Mesenchymal stem cell (in vitro differentiated cells and primary cell): Measurements from ENCODE around the gene PMEL.
A peak's percentile ranks its signal among the peaks of the same experiment; 100 is the strongest.
"Not testable (repeated sequence)": the region's sequence is repeated elsewhere in the genome, so short reads cannot be mapped to it uniquely, and the experiment has no call there.

Source experiments
- DNase-seq: peaks from one replicate; pipeline ENCODE4 v3.0.0-alpha.2; 2013
- H2AFZ ChIP-seq: one replicate; pipeline ENCODE4 v1.6.1; 2013; ENCODE audit warnings: low read depth, mild to moderate bottlenecking, control low read depth, inconsistent platforms, low read length, moderate library complexity
- H2AK5ac ChIP-seq: 2 replicates; pipeline ENCODE4 v1.6.1; 2013; ENCODE audit warnings: low read length, moderate library complexity, mild to moderate bottlenecking, inconsistent platforms; ENCODE audit not compliant: severe bottlenecking
- H2BK120ac ChIP-seq: one replicate; pipeline ENCODE4 v1.6.1; 2013; ENCODE audit warnings: low read depth, mild to moderate bottlenecking, inconsistent platforms, low read length, moderate library complexity
- H2BK12ac ChIP-seq, 2 experiments: one replicate each; pipeline ENCODE4 v1.6.1; 2013; ENCODE audit warnings: inconsistent platforms in 2 of 2, low read length in 2 of 2, mild to moderate bottlenecking in 2 of 2, moderate library complexity in 2 of 2, control low read depth in 1 of 2
- H2BK15ac ChIP-seq: one replicate; pipeline ENCODE4 v1.6.1; 2013; ENCODE audit warnings: mild to moderate bottlenecking, low read depth, inconsistent platforms; ENCODE audit not compliant: poor library complexity, severe bottlenecking
- H2BK5ac ChIP-seq: 2 replicates; pipeline ENCODE4 v1.6.1; 2013; ENCODE audit warnings: low read depth, mild to moderate bottlenecking, low read length, control low read depth, inconsistent platforms; ENCODE audit not compliant: poor library complexity, severe bottlenecking
- H3K14ac ChIP-seq, 2 experiments: one replicate each; pipeline ENCODE4 v1.6.1; 2013; ENCODE audit warnings: inconsistent platforms in 2 of 2, low read length in 2 of 2, control low read depth in 1 of 2, mild to moderate bottlenecking in 1 of 2, moderate library complexity in 1 of 2
- H3K18ac ChIP-seq, 2 experiments: one replicate each; pipeline ENCODE4 v1.6.1; 2013; ENCODE audit warnings: inconsistent platforms in 2 of 2, low read length in 2 of 2, control low read depth in 1 of 2, low read depth in 1 of 2, mild to moderate bottlenecking in 1 of 2
- H3K23ac ChIP-seq, 2 experiments: one replicate each; pipeline ENCODE4 v1.6.1; 2013; ENCODE audit warnings: inconsistent platforms in 2 of 2, low read length in 2 of 2, mild to moderate bottlenecking in 2 of 2, moderate library complexity in 2 of 2, control low read depth in 1 of 2
- H3K27ac ChIP-seq: 2 replicates; pipeline ENCODE4 v1.5.1; 2013; ENCODE audit warnings: mild to moderate bottlenecking, moderate library complexity, low read length, control low read depth, inconsistent platforms; ENCODE audit not compliant: poor library complexity, severe bottlenecking
- H3K27me3 ChIP-seq, 2 experiments: 2 replicates each; pipeline versions ENCODE4 v1.6.1 to v1.7.0; 2013; ENCODE audit warnings: low read length in 2 of 2, mild to moderate bottlenecking in 2 of 2, moderate library complexity in 2 of 2, control low read depth in 1 of 2, inconsistent platforms in 1 of 2; ENCODE audit not compliant: control insufficient read depth in 1 of 2, insufficient read depth in 1 of 2
- H3K36me3 ChIP-seq, 2 experiments: 2 replicates each; pipeline versions ENCODE4 v1.6.1 to v1.7.0; 2013; ENCODE audit warnings: low read length in 2 of 2, control low read depth in 1 of 2, inconsistent platforms in 1 of 2, low read depth in 1 of 2, mild to moderate bottlenecking in 1 of 2; ENCODE audit not compliant: insufficient read depth in 2 of 2, control insufficient read depth in 1 of 2
- H3K4ac ChIP-seq, 2 experiments: one replicate each; pipeline ENCODE4 v1.6.1; 2013; ENCODE audit warnings: inconsistent platforms in 2 of 2, low read length in 2 of 2, mild to moderate bottlenecking in 2 of 2, moderate library complexity in 2 of 2, control low read depth in 1 of 2, low read depth in 1 of 2
- H3K4me1 ChIP-seq: 2 replicates; pipeline ENCODE4 v1.6.1; 2013; ENCODE audit warnings: low read depth, low read length, control low read depth; ENCODE audit not compliant: control insufficient read depth, insufficient read depth
- H3K4me2 ChIP-seq: 2 replicates; pipeline ENCODE4 v1.6.1; 2013; ENCODE audit warnings: low read length, mild to moderate bottlenecking, inconsistent platforms; ENCODE audit not compliant: poor library complexity, severe bottlenecking
- H3K4me3 ChIP-seq, 2 experiments: 2 replicates each; pipeline versions ENCODE4 v1.5.1 to v1.7.0; 2013; ENCODE audit warnings: low read length in 2 of 2, mild to moderate bottlenecking in 2 of 2, control low read depth in 1 of 2, low read depth in 1 of 2; ENCODE audit not compliant: insufficient read depth in 1 of 2
- H3K79me1 ChIP-seq: replicated peaks from 2 replicates; pipeline ENCODE4 v1.6.1; 2013; ENCODE audit warnings: mild to moderate bottlenecking, control low read depth, low read length, inconsistent platforms; ENCODE audit not compliant: poor library complexity, severe bottlenecking
- H3K9ac ChIP-seq: 2 replicates; pipeline ENCODE4 v1.7.0; 2013; ENCODE audit warnings: mild to moderate bottlenecking, low read length, moderate library complexity
- H3K9me3 ChIP-seq: 2 replicates; pipeline ENCODE4 v1.7.0; 2013; ENCODE audit warnings: mild to moderate bottlenecking, low read length; ENCODE audit not compliant: control insufficient read depth
- H4K8ac ChIP-seq: one replicate; pipeline ENCODE4 v1.6.1; 2013; ENCODE audit warnings: inconsistent platforms, mild to moderate bottlenecking, low read length, moderate library complexity
- H4K91ac ChIP-seq: one replicate; pipeline ENCODE4 v1.6.1; 2013; ENCODE audit warnings: mild to moderate bottlenecking, low read length, inconsistent platforms
- WGBS: methylation state at CpG from one replicate; pipeline ENCODE4 v1.1.7; 2013; ENCODE audit warnings: mixed read lengths; 5-methylcytosine and 5-hydroxymethylcytosine counted together

PMEL gene

DNA sequence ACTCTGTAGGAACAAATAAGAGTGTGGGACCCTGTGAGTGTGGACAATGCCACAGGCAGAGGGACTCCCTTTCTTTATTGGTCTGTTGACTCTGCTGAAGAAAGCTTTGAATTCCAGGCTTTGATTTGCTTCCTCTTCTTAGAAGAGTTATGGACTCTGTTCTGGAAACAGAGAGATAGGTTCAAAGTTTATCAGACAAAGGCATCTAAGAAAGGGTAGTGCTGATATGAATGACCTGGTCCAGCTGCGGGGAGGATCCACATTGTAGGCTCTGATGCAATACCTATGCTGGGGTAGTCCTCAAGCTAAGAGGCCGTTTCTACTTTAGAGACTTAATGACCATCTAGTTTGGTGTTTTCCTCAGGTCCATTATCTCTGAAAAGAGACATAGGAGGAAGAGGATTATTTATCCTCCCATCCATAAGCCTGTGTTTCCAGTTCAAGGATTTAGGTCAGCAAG is 44.3 kb upstream of the PMEL start:
- no peak overlapping the region for H2BK15ac ChIP-seq
- H3K4ac ChIP-seq = no peak overlapping the region
- no peak overlapping the region for H2BK5ac ChIP-seq
- peaks cover 0 to 6% of the 10 kb centered on the region in 2 experiments for H3K36me3 ChIP-seq
- H3K79me1 ChIP-seq = peaks cover 4% of the 10 kb centered on the region
- H2BK12ac ChIP-seq = no peak overlapping the region
- no peak overlapping the region for H3K27ac ChIP-seq
- H2BK120ac ChIP-seq = no peak overlapping the region
- no peak overlapping the region for H3K23ac ChIP-seq
- no peak overlapping the region for H4K8ac ChIP-seq
- no peak overlapping the region for H2AK5ac ChIP-seq
- H3K4me1 ChIP-seq = peaks cover 5% of the 10 kb centered on the region
- H3K27me3 ChIP-seq = no peaks in the 10 kb centered on the region
- H3K4me2 ChIP-seq = no peak overlapping the region
- H3K9me3 ChIP-seq = no peaks in the 10 kb centered on the region
- no peak overlapping the region for H3K9ac ChIP-seq
- H3K18ac ChIP-seq = no peak overlapping the region
- 25% methylated on average over 1 of the region's 2 CpGs for WGBS
- no peak overlapping the region for H3K4me3 ChIP-seq
- no peak for DNase-seq
- no peak overlapping the region for H3K14ac ChIP-seq
- no peak overlapping the region for H2AFZ ChIP-seq
- no peak overlapping the region for H4K91ac ChIP-seq

DNA sequence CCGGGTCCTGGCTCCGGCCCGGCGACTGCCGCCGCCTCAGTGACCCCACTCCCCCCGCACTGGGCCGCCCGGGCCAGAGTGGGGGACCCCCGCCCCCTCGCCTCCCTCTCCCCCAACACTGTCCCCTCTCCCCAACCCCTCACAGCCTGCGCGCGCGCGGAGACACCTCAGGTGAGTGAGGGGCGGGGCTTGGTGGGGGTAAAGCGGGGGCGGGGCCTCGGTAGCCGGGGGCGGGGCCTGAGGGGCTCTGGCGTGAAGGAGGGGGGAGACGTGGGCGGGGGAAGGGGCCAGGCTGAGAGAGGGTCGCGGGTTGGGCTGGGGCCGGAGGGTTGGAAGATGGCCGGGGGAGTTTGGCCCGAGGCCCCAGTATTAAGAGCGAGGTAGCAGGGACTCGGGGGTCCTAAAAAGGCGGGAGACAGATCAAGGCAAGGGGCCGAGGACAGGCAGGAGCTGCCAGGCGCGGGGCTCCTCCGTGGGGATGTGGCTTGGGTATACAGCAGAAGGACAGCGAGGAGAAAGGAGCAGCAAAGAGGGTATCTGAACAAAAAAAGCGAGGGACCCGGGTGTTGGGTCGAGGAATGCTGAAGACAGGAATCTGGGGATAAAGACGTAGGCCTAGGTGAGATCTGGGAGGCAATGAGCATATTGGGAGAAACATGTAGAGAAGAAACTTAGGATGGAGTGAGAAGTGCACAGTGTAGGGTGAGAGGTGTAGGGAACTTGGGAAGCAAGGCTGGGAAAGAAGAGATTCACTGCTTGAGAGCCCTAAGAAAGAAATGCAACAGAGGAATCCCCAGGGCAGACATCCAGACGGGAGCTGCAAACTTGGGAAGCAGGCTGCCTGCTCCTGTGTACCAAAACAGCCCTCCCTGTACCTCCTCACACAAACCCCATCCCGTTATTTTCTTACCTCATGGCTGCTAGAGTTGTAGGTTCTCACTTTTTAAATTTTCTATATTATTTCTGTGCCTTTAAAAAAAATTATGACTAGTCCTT is 42.0 kb upstream of the PMEL start:
- Histone ChIP-seq H3K27me3 (no peaks in the 10 kb centered on the region), H3K18ac (peak overlapping the region; percentile 67 to 79), H2BK15ac (peak overlapping the region; percentile 91), H3K4me1 (peaks cover 5% of the 10 kb centered on the region), H3K14ac (no peak overlapping the region), H3K27ac (peak overlapping the region; percentile 30), H3K9ac (peak overlapping the region; percentile 89), H2BK12ac (peak overlapping the region in 1 of 2 experiments; percentile 73), H3K4me2 (peak overlapping the region; percentile 93), H3K79me1 (peaks cover 7% of the 10 kb centered on the region), H3K9me3 (no peaks in the 10 kb centered on the region), H4K91ac (no peak overlapping the region), H4K8ac (peak overlapping the region; percentile 94), H2BK120ac (peak overlapping the region; percentile 87), H2AFZ (peak overlapping the region; percentile 73), H3K4me3 (peak overlapping the region; percentile 79 to 88), H2AK5ac (no peak overlapping the region), H3K23ac (no peak overlapping the region), H2BK5ac (peak overlapping the region; percentile 14), H3K36me3 (peaks cover 17 to 20% of the 10 kb centered on the region in 2 experiments), H3K4ac (peak overlapping the region; percentile 46 to 86)
- WGBS = under 1% methylated on average over 25 of the region's 44 CpGs
- peak; percentile 33 for DNase-seq

DNA sequence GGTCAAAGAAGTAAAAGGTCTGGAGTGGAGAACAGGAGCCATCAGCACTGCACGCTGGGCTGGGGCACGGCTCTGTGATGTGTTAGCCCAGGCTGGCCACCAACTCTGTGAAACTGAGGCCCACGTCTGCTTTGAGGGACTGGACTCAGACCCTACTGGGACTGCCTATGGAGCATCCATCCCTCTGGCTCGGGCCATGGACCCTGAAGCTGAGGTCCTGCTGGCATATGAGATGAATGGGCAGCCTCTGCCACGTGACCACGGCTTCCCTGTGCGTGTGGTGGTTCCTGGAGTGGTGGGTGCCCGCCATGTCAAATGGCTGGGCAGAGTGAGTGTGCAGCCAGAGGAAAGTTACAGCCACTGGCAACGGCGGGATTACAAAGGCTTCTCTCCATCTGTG is 38.4 kb upstream of the PMEL start:
- Histone ChIP-seq H3K36me3 (peaks cover 25 to 26% of the 10 kb centered on the region in 2 experiments), H3K4ac (no peak overlapping the region)
- 94% methylated on average over 10 of the region's 10 CpGs for WGBS

DNA sequence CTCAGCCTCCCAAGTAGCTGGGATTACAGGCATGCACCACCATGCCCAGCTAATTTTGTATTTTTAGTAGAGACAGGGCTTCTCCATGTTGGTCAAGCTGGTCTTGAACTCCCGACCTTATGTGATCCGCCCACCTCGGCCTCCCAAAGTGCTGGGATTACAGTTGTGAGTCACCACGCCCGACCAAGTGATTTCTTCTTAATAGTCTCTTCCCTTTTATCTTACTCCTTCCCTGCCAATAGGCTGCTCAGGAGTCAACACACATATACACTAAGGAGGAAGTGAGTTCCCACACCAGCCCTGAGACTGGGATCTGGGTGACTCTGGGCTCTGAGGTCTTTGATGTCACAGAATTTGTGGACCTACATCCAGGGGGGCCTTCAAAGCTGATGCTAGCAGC is 37.5 kb upstream of the PMEL start:
- H4K8ac ChIP-seq, H3K23ac ChIP-seq, H2BK15ac ChIP-seq, H3K27ac ChIP-seq, H3K9ac ChIP-seq, H3K4me2 ChIP-seq, H2AK5ac ChIP-seq, H3K9me3 ChIP-seq, H3K27me3 ChIP-seq, H3K18ac ChIP-seq, H2BK120ac ChIP-seq, DNase-seq, H2AFZ ChIP-seq, H2BK12ac ChIP-seq, H3K14ac ChIP-seq, H2BK5ac ChIP-seq, H3K4ac ChIP-seq, H4K91ac ChIP-seq, H3K4me3 ChIP-seq: not testable (repeated sequence)
- peaks cover 14% of the 10 kb centered on the region for H3K79me1 ChIP-seq
- peaks cover 13% of the 10 kb centered on the region for H3K4me1 ChIP-seq
- 88% methylated on average over 5 of the region's 5 CpGs for WGBS
- H3K36me3 ChIP-seq = peaks cover 26 to 27% of the 10 kb centered on the region in 2 experiments

More for the DNA sequence above, 38.4 kb upstream of the PMEL start:
- Histone ChIP-seq H3K9ac (no peak overlapping the region), H2AK5ac (no peak overlapping the region), H3K79me1 (peaks cover 9% of the 10 kb centered on the region), H3K23ac (no peak overlapping the region), H3K4me1 (peaks cover 13% of the 10 kb centered on the region), H2BK15ac (no peak overlapping the region), H2BK12ac (no peak overlapping the region), H3K18ac (no peak overlapping the region), H4K8ac (no peak overlapping the region), H3K4me3 (no peak overlapping the region), H3K27ac (no peak overlapping the region), H4K91ac (no peak overlapping the region), H2AFZ (no peak overlapping the region), H3K27me3 (no peaks in the 10 kb centered on the region), H3K4me2 (no peak overlapping the region), H3K14ac (no peak overlapping the region), H3K9me3 (no peaks in the 10 kb centered on the region), H2BK120ac (no peak overlapping the region), H2BK5ac (no peak overlapping the region)
- no peak for DNase-seq
